ENCODE data around the gene GRIK4.

DNA sequence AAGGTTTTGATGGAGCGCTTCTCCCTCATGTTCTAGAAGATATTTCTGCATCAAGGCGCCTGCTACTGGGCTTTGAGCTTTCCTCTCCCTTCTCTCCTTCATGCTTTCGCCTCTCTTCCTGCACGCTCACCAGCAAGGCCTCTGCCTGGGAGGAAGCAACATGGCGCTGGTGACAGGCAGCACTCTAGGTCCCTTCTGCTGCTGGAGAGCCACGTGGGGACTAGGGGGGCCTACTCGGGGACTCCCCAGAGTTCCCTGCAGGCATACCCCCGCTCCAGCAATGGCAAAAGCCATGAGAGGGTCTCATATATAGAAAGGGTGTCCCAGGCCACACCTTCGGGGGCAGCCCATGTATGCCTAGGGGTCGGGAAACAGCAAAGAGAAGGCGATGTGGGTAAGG, 49.7 kb downstream of the GRIK4 start:
- TF ChIP-seq, protein P1, sequence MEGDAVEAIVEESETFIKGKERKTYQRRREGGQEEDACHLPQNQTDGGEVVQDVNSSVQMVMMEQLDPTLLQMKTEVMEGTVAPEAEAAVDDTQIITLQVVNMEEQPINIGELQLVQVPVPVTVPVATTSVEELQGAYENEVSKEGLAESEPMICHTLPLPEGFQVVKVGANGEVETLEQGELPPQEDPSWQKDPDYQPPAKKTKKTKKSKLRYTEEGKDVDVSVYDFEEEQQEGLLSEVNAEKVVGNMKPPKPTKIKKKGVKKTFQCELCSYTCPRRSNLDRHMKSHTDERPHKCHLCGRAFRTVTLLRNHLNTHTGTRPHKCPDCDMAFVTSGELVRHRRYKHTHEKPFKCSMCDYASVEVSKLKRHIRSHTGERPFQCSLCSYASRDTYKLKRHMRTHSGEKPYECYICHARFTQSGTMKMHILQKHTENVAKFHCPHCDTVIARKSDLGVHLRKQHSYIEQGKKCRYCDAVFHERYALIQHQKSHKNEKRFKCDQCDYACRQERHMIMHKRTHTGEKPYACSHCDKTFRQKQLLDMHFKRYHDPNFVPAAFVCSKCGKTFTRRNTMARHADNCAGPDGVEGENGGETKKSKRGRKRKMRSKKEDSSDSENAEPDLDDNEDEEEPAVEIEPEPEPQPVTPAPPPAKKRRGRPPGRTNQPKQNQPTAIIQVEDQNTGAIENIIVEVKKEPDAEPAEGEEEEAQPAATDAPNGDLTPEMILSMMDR (IDR thresholded peaks at IDR 0.05; ENCODE audit: extremely low read depth in 1 of 2, insufficient read depth in 1 of 2, low read depth in 1 of 2, low read length in 2 of 2): no peak
- TF ChIP-seq EZH2 (IDR thresholded peaks at IDR 0.05; ENCODE audit: borderline replicate concordance, low read depth, low read length, severe bottlenecking) (no peak), POLR2A (IDR thresholded peaks at IDR 0.05; ENCODE audit: low read depth, low read length) (no peak), POLR2AphosphoS5 (IDR thresholded peaks at IDR 0.05; ENCODE audit: insufficient read depth, low read depth, low read length) (no peak), MYC (IDR thresholded peaks at IDR 0.05; ENCODE audit: low read depth, low read length) (no peak), JUN (IDR thresholded peaks at IDR 0.05; ENCODE audit: borderline replicate concordance, insufficient read depth, insufficient read length, low read depth) (no peak), GATA2 (IDR thresholded peaks at IDR 0.05; ENCODE audit: insufficient read depth, insufficient read length, low read depth, low read length) (no peak), FOS (IDR thresholded peaks at IDR 0.05; ENCODE audit: borderline replicate concordance, insufficient read depth, low read length) (no peak)
- TF ChIP-seq, protein P2, sequence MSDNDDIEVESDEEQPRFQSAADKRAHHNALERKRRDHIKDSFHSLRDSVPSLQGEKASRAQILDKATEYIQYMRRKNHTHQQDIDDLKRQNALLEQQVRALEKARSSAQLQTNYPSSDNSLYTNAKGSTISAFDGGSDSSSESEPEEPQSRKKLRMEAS (IDR thresholded peaks at IDR 0.05; ENCODE audit: insufficient read depth, insufficient read length): no peak
